HEK293 (cell line): ENCODE measurements around the gene LRP1B.
A peak's percentile ranks its signal among the peaks of the same experiment; 100 is the strongest.

Source experiments
- CTCF ChIA-PET: fragments of 350-600 bp; formaldehyde crosslinking; extraction: SDS; loops from one replicate; lab custom pipeline; 2021; ENCODE audit warnings: antibody characterized with exemption; lab: Yijun Ruan, JAX
- POLR2A ChIA-PET: fragments of 300-600 bp; formaldehyde crosslinking; extraction: SDS; loops from one replicate; lab custom pipeline; 2020; ENCODE audit warnings: antibody characterized with exemption, inconsistent platforms; lab: Yijun Ruan, JAX
- H3K27ac ChIP-seq: fragments of 200-500 bp; sonication (Bioruptor generic); 2 replicates; pipeline ENCODE4 v1.5.1; 2014; ENCODE audit warnings: low read depth, low read length, control low read depth, inconsistent platforms; ENCODE audit errors: extremely low read depth
- H3K36me3 ChIP-seq, 2 experiments: fragments of 200-500 bp in 1 of 2; sonication (Bioruptor generic) in 1 of 2; 1 replicate in 1 of 2; 2 replicates in 1 of 2; pipeline ENCODE4 v1.5.1; 2014 to 2017; ENCODE audit warnings: inconsistent platforms in 2 of 2, low read length in 2 of 2; ENCODE audit not compliant: control insufficient read depth in 2 of 2, insufficient read depth in 1 of 2
- H3K4me1 ChIP-seq: fragments of 200-500 bp; sonication (Bioruptor generic); 2 replicates; pipeline ENCODE4 v1.5.1; 2014; ENCODE audit warnings: mild to moderate bottlenecking, low read length, inconsistent platforms; ENCODE audit not compliant: control insufficient read depth, insufficient read depth
- H3K4me3 ChIP-seq: 2 replicates; pipeline ENCODE4 v1.5.1; 2011; ENCODE audit warnings: low read depth, mild to moderate bottlenecking, control low read depth, low read length, moderate library complexity
- H3K9me3 ChIP-seq: fragments of 200-500 bp; sonication (Bioruptor generic); 2 replicates; pipeline ENCODE4 v1.5.1; 2014; ENCODE audit warnings: low read depth, low read length, inconsistent platforms; ENCODE audit not compliant: control insufficient read depth, insufficient read depth
- GLIS1 ChIP-seq: fragments of 450-650 bp; formaldehyde crosslinking; IDR thresholded peaks from 2 replicates; pipeline ENCODE4 v1.5.1; 2016; ENCODE audit warnings: missing biosample characterization, missing genetic modification characterization
- RBAK ChIP-seq: fragments of 450-650 bp; formaldehyde crosslinking; IDR thresholded peaks from 2 replicates; pipeline ENCODE4 v1.5.1; 2016; ENCODE audit warnings: missing biosample characterization, missing genetic modification characterization
- ZBTB20 ChIP-seq: fragments of 450-650 bp; formaldehyde crosslinking; IDR thresholded peaks from 2 replicates; pipeline ENCODE4 v1.5.1; 2016; ENCODE audit warnings: missing biosample characterization, missing genetic modification characterization
- ZBTB48 ChIP-seq: fragments of 450-650 bp; formaldehyde crosslinking; IDR thresholded peaks from 2 replicates; pipeline ENCODE4 v1.5.1; 2016; ENCODE audit warnings: missing biosample characterization, missing genetic modification characterization
- ZFHX2 ChIP-seq: fragments of 450-650 bp; formaldehyde crosslinking; conservative IDR thresholded peaks from 2 replicates; pipeline ENCODE4 v1.5.1; 2016; ENCODE audit warnings: missing biosample characterization, missing genetic modification characterization
- ZNF121 ChIP-seq: fragments of 450-650 bp; formaldehyde crosslinking; IDR thresholded peaks from 2 replicates; pipeline ENCODE4 v1.5.1; 2016; ENCODE audit warnings: missing biosample characterization, missing genetic modification characterization
- ZNF2 ChIP-seq: fragments of 450-650 bp; formaldehyde crosslinking; IDR thresholded peaks from 2 replicates; pipeline ENCODE4 v1.5.1; 2016; ENCODE audit warnings: missing biosample characterization, missing genetic modification characterization
- ZNF202 ChIP-seq: fragments of 450-650 bp; formaldehyde crosslinking; IDR thresholded peaks from 2 replicates; pipeline ENCODE4 v1.5.1; 2016; ENCODE audit warnings: missing biosample characterization, missing genetic modification characterization, borderline replicate concordance
- ZNF211 ChIP-seq: fragments of 450-650 bp; formaldehyde crosslinking; IDR thresholded peaks from 2 replicates; pipeline ENCODE4 v1.5.1; 2016; ENCODE audit warnings: low read depth, missing biosample characterization, missing genetic modification characterization
- ZNF239 ChIP-seq: fragments of 450-650 bp; formaldehyde crosslinking; IDR thresholded peaks from 2 replicates; pipeline ENCODE4 v1.5.1; 2016; ENCODE audit warnings: missing biosample characterization, missing genetic modification characterization
- ZNF274 ChIP-seq, 2 experiments: fragments of 200-500 bp in 1 of 2; fragments of 450-650 bp in 1 of 2; sonication (Bioruptor generic) in 1 of 2; formaldehyde crosslinking in 1 of 2; IDR thresholded peaks; 2 replicates each; pipeline versions ENCODE4 v1.5.1 to v1.6.1; 2014 to 2016; ENCODE audit warnings: borderline replicate concordance in 1 of 2, inconsistent platforms in 1 of 2, low read length in 1 of 2, missing biosample characterization in 1 of 2, missing genetic modification characterization in 1 of 2
- ZNF302 ChIP-seq: fragments of 450-650 bp; formaldehyde crosslinking; IDR thresholded peaks from 2 replicates; pipeline ENCODE4 v1.5.1; 2016; ENCODE audit warnings: missing biosample characterization, missing genetic modification characterization, low read depth
- ZNF501 ChIP-seq: fragments of 450-650 bp; formaldehyde crosslinking; IDR thresholded peaks from 2 replicates; pipeline ENCODE4 v1.5.1; 2016; ENCODE audit warnings: missing biosample characterization, missing genetic modification characterization
- ZNF596 ChIP-seq: fragments of 450-650 bp; IDR thresholded peaks from 2 replicates; pipeline ENCODE4 v1.5.0; 2018; ENCODE audit warnings: missing biosample characterization, mild to moderate bottlenecking, missing genetic modification characterization, moderate library complexity
- ZNF623 ChIP-seq: fragments of 450-650 bp; formaldehyde crosslinking; IDR thresholded peaks from 2 replicates; pipeline ENCODE4 v1.5.1; 2016; ENCODE audit warnings: missing biosample characterization, missing genetic modification characterization
- ZNF629 ChIP-seq: fragments of 450-650 bp; formaldehyde crosslinking; IDR thresholded peaks from 2 replicates; pipeline ENCODE4 v1.5.1; 2017; ENCODE audit warnings: missing biosample characterization, missing genetic modification characterization
- ZNF654 ChIP-seq: fragments of 450-650 bp; formaldehyde crosslinking; IDR thresholded peaks from 2 replicates; pipeline ENCODE4 v1.5.1; 2016; ENCODE audit warnings: low read depth, missing biosample characterization, missing genetic modification characterization
- ZNF670 ChIP-seq: fragments of 450-650 bp; formaldehyde crosslinking; IDR thresholded peaks from 2 replicates; pipeline ENCODE4 v1.5.1; 2016; ENCODE audit warnings: missing biosample characterization, missing genetic modification characterization, low read depth
- ZNF747 ChIP-seq: fragments of 450-650 bp; formaldehyde crosslinking; IDR thresholded peaks from 2 replicates; pipeline ENCODE4 v1.5.1; 2016; ENCODE audit warnings: missing biosample characterization, missing genetic modification characterization
- ZSCAN30 ChIP-seq: fragments of 450-650 bp; IDR thresholded peaks from 2 replicates; pipeline ENCODE4 v1.5.1; 2018; ENCODE audit warnings: missing biosample characterization, mild to moderate bottlenecking, missing genetic modification characterization, moderate library complexity
- TF ChIP-seq, protein P1 (sequence below): fragments of 450-650 bp; formaldehyde crosslinking; IDR thresholded peaks from 2 replicates; pipeline ENCODE4 v1.5.1; 2016; ENCODE audit warnings: missing biosample characterization, missing genetic modification characterization

Gene LRP1B

DNA sequence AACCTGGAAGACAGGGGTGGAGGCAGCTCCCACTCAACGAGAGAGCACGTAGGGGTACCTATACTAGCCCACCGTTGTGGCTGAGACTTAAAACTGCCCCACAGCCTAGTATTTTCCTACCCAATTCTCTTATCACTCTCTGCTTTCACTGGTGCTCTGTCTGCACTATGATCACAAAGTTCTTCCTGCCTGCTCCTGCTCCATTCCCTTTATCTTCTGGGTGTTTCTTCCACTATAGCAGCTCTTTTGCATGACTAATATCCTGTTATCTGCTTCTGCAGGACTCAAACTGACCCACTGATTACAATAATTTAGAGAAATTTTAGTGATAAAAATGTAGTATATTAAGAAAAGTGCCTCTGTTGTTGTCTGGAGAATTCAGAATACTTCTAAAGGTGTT is 184.8 kb downstream of the LRP1B start:
- POLR2A ChIA-PET = no interaction called here
- H3K27ac ChIP-seq = no peak overlapping the region
- CTCF ChIA-PET = no interaction called here
- no peak for TF ChIP-seq ZNF670 (tag by site-specific recombination)
- TF ChIP-seq ZSCAN30 = no peak
- no peak for TF ChIP-seq ZNF596 (tag by site-specific recombination)
- no peak for TF ChIP-seq ZNF623 (tag by site-specific recombination)
- TF ChIP-seq ZFHX2 = no peak
- no peak for TF ChIP-seq ZNF501
- TF ChIP-seq ZNF202 (tag by site-specific recombination) = no peak
- TF ChIP-seq ZNF302 (tag by site-specific recombination) = no peak
- no peaks in the 10 kb centered on the region for H3K9me3 ChIP-seq
- H3K4me1 ChIP-seq = no peaks in the 10 kb centered on the region
- H3K36me3 ChIP-seq = no peaks in the 10 kb centered on the region
- no peak overlapping the region for H3K4me3 ChIP-seq

DNA sequence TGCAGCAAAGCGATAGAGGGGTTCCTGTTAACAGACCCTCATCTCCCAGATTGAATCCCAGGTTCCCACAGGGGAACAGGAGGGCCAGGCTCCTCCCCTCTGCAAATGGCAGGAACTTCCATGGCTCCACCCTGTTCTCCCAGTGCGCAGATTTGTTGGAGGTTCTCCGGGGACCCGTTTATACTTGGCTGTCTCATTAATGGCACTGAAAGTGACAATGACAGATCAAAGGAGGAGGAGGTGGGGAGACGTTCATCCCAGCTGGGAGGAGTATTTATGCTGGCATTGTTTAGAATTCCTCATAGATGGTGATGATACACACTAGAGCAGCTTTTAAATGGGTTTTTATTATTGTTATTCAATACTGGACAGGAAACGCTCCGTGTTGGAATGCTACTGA is 186.9 kb downstream of the LRP1B start:
- TF ChIP-seq ZNF239 (tag by site-specific recombination) (no peak), RBAK (tag by site-specific recombination) (no peak), ZNF121 (tag by site-specific recombination) (no peak), ZBTB20 (tag by site-specific recombination) (no peak), ZBTB48 (tag by site-specific recombination) (no peak)
- H3K4me3 ChIP-seq = no peak overlapping the region

DNA sequence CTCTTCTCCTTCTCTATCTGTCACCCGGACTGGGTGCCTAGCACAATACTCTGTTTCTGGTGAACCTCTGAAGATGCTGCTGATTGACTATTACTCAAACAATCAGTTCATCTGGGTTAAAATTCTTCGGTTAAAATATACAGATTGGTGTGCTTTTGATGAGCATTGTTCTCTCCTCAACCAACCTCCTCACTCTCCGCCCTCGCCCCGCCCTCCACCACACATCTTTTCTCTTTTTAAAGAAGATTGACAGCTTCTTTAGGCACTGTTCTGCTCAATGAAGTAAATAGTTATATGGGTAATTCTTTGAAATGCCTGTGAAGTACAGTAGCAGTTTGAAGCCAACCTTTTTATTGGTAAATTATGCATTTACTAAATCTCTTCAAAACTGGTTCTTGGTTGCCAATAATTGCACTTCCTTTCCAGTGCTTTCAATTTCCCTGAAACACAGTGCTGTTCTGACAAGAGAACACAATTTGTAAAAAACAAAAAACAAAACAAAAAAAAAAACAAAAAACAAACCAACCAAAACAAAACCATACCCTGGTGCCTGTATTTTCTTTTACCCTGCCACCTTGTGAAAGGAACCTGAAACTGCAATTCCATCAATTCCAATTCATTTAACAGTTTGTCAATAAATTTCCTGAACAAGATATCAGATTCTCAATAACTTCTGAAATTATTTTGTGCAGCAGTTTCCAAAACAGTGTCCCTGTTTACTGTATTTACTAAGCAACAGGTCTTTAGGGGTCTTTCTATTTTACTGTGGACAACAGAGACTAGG is 188.6 kb downstream of the LRP1B start:
- H3K4me3 ChIP-seq = no peak overlapping the region
- TF ChIP-seq ZNF654 (tag by site-specific recombination) = 0 out of 2 replicates have a peak, but pooled peaks have one; percentile 16
- no peak for TF ChIP-seq ZNF211
- TF ChIP-seq ZNF629 (tag by site-specific recombination) = no peak
- TF ChIP-seq ZNF274 (IDR thresholded peaks at IDR 0.05; ENCODE audit: low read length) = no peak
- no peak for TF ChIP-seq ZNF274 (tag by site-specific recombination; IDR thresholded peaks at IDR 0.05; ENCODE audit: borderline replicate concordance)
- no peak for TF ChIP-seq ZNF747 (tag by site-specific recombination)
- 0 out of 2 replicates have a peak, but pooled peaks have one; percentile 19 for TF ChIP-seq ZBTB20 (tag by site-specific recombination)
- no peak for TF ChIP-seq GLIS1 (tag by site-specific recombination)
- TF ChIP-seq, protein P1, sequence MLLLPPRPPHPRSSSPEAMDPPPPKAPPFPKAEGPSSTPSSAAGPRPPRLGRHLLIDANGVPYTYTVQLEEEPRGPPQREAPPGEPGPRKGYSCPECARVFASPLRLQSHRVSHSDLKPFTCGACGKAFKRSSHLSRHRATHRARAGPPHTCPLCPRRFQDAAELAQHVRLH (tag by site-specific recombination) = no peak
- TF ChIP-seq ZNF2 (tag by site-specific recombination) = peak; percentile 19; the same call in 1 of the 2 replicates
- TF ChIP-seq, all 188 proteins: peak for 3
- Histone ChIP-seq H3K4me1 (no peaks in the 10 kb centered on the region), H3K27ac (no peak overlapping the region), H3K36me3 (no peaks in the 10 kb centered on the region), H3K9me3 (no peaks in the 10 kb centered on the region)
- ChIA-PET POLR2A (no interaction called here), CTCF (no interaction called here)

More for the DNA sequence above, 186.9 kb downstream of the LRP1B start:
- POLR2A ChIA-PET = no interaction called here
- Histone ChIP-seq H3K9me3 (no peaks in the 10 kb centered on the region), H3K4me1 (no peaks in the 10 kb centered on the region), H3K36me3 (no peaks in the 10 kb centered on the region), H3K27ac (no peak overlapping the region)
- CTCF ChIA-PET = no interaction called here
